Measurements from ENCODE around the gene TRAF6. TPM values are rescaled to one million over a fixed set of nuclear protein-coding genes. Genes with fewer than 3 reads are reported as not detected.

Gene TRAF6
- polyA plus RNA-seq, 1 of the 3 experiments (the other 2 are of a cell fraction): 4.3 TPM

DNA sequence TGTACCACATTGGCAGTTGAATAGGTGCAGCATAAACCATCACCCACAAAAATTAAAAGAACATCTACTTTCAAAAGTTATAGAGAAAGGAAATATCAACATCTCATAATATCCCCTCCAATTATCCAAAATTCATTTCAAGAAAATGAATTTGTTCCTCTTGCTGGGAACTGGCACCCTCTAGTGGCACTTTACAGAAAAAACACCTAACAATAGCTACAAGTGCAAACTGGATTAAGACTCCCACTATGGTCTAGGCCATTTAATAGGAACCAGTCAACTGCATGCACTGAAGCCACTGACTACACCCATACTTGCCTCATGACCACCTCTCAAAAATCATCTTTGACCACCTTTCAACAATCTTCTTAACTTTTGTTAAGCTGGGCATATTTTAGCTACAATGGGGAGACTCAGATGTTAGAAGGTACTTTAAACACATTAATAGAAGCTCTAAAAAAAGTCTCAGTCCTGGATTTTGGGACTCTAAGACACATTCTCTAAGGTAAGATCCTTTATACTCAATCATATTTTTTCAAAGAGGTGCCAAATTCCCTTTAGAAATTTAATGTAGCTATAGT is 17.3 kb downstream of the TRAF6 start:
- DNase-seq: peak; percentile 46
- H3K36me3 ChIP-seq (replicated peaks in 1 of 2; ENCODE audit: control insufficient read depth in 1 of 2, insufficient read depth in 2 of 2, low read length in 1 of 2): peaks cover 66 to 82% of the 10 kb centered on the region in 2 experiments

GRCh38 chr11:36490026-36490806 is 19.9 kb downstream of the TRAF6 start:
- Histone ChIP-seq H3K27ac (ENCODE audit: low read depth in 2 of 2, low read length in 1 of 2) (no peak overlapping the region), H3K79me2 (ENCODE audit: insufficient read depth) (peaks cover 18% of the 10 kb centered on the region; the same call in 1 of the 2 replicates), H4K20me1 (ENCODE audit: insufficient read depth) (peaks cover 11% of the 10 kb centered on the region; the same call in 1 of the 2 replicates), H3F3A (replicated peaks; ENCODE audit: insufficient read depth) (peaks cover 15% of the 10 kb centered on the region), H3K4me1 (ENCODE audit: control insufficient read depth in 1 of 2, insufficient read depth in 2 of 2, low read depth in 1 of 2, low read length in 1 of 2) (peaks cover 11 to 25% of the 10 kb centered on the region in 2 experiments; a peak in 3 of 4 replicates), H3K9ac (no peak overlapping the region), H2AFZ (ENCODE audit: low read depth) (no peak overlapping the region), H3K4me3 (ENCODE audit: low read depth in 2 of 2, low read length in 1 of 2) (no peak overlapping the region), H3K9me3 (no peaks in the 10 kb centered on the region), H3K27me3 (ENCODE audit: insufficient read depth) (no peaks in the 10 kb centered on the region), H3K36me3 (replicated peaks in 1 of 2; ENCODE audit: control insufficient read depth in 1 of 2, insufficient read depth in 2 of 2, low read length in 1 of 2) (peaks cover 53 to 85% of the 10 kb centered on the region in 2 experiments), H3K9me2 (no peaks in the 10 kb centered on the region), H3K4me2 (no peak overlapping the region)
- ChIA-PET CTCF (no interaction called here), POLR2A (no interaction called here)
- WGBS (ENCODE audit: low lambda C conversion rate): 95% methylated on average over 16 of the region's 16 CpGs
- no peak for DNase-seq
- TF ChIP-seq MAX (IDR thresholded peaks at IDR 0.05; ENCODE audit: low read depth): no peak
- TF ChIP-seq TAF1 (IDR thresholded peaks at IDR 0.05; ENCODE audit: borderline replicate concordance, low read depth, low read length): no peak
- TF ChIP-seq RAD21 (IDR thresholded peaks at IDR 0.05; ENCODE audit: low read length): no peak
- TF ChIP-seq, protein P1, sequence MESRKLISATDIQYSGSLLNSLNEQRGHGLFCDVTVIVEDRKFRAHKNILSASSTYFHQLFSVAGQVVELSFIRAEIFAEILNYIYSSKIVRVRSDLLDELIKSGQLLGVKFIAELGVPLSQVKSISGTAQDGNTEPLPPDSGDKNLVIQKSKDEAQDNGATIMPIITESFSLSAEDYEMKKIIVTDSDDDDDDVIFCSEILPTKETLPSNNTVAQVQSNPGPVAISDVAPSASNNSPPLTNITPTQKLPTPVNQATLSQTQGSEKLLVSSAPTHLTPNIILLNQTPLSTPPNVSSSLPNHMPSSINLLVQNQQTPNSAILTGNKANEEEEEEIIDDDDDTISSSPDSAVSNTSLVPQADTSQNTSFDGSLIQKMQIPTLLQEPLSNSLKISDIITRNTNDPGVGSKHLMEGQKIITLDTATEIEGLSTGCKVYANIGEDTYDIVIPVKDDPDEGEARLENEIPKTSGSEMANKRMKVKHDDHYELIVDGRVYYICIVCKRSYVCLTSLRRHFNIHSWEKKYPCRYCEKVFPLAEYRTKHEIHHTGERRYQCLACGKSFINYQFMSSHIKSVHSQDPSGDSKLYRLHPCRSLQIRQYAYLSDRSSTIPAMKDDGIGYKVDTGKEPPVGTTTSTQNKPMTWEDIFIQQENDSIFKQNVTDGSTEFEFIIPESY (IDR thresholded peaks at IDR 0.05; ENCODE audit: borderline replicate concordance, low read depth): no peak
- TF ChIP-seq FOXJ3 (CRISPR knock-in tag; IDR thresholded peaks at IDR 0.05): no peak
- TF ChIP-seq CHD2 (IDR thresholded peaks at IDR 0.05; ENCODE audit: low read length, partially characterized antibody): no peak
- no peak for TF ChIP-seq EZH2phosphoT487 (IDR thresholded peaks at IDR 0.05; ENCODE audit: borderline replicate concordance, low read depth)
- TF ChIP-seq NFIC (IDR thresholded peaks at IDR 0.05; ENCODE audit: borderline replicate concordance): no peak
- TF ChIP-seq, protein P2, sequence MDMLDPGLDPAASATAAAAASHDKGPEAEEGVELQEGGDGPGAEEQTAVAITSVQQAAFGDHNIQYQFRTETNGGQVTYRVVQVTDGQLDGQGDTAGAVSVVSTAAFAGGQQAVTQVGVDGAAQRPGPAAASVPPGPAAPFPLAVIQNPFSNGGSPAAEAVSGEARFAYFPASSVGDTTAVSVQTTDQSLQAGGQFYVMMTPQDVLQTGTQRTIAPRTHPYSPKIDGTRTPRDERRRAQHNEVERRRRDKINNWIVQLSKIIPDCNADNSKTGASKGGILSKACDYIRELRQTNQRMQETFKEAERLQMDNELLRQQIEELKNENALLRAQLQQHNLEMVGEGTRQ (IDR thresholded peaks at IDR 0.05; ENCODE audit: borderline replicate concordance, low read depth, low read length): no peak
- no peak for TF ChIP-seq RFX5 (IDR thresholded peaks at IDR 0.05; ENCODE audit: low read length)
- no peak for TF ChIP-seq USF1 (IDR thresholded peaks at IDR 0.05; ENCODE audit: borderline replicate concordance, low read depth)
- no peak for TF ChIP-seq GATA2 (CRISPR knock-in tag; IDR thresholded peaks at IDR 0.05)

More for the DNA sequence above, 17.3 kb downstream of the TRAF6 start:
- no peak overlapping the region for H3K4me3 ChIP-seq (ENCODE audit: low read depth in 2 of 2, low read length in 1 of 2)
- H3K79me2 ChIP-seq (ENCODE audit: insufficient read depth): peaks cover 17% of the 10 kb centered on the region; the same call in 1 of the 2 replicates
- H3K4me1 ChIP-seq (ENCODE audit: control insufficient read depth in 1 of 2, insufficient read depth in 2 of 2, low read depth in 1 of 2, low read length in 1 of 2): peaks cover 5 to 11% of the 10 kb centered on the region in 2 experiments; a peak in 3 of 4 replicates
- ChIA-PET CTCF (interaction anchor here (0.6 to 2.8 kb wide), 61 partner anchors 9 to 1035 kb away, joined by 3 to 56 read pairs (median 4); partner anchors contain the start of genes COMMD9 and TRAF6), POLR2A (no interaction called here)
- no peak overlapping the region for H3K9ac ChIP-seq
- peaks cover 15% of the 10 kb centered on the region for H3F3A ChIP-seq (replicated peaks; ENCODE audit: insufficient read depth)
- no peak overlapping the region for H2AFZ ChIP-seq (ENCODE audit: low read depth)
- peaks cover 11% of the 10 kb centered on the region; the same call in 1 of the 2 replicates for H4K20me1 ChIP-seq (ENCODE audit: insufficient read depth)
- H3K27ac ChIP-seq (ENCODE audit: low read depth in 2 of 2, low read length in 1 of 2): no peak overlapping the region
- TF ChIP-seq RXRA (IDR thresholded peaks at IDR 0.05; ENCODE audit: borderline replicate concordance, low read depth) (no peak), SMC3 (IDR thresholded peaks at IDR 0.05; ENCODE audit: low read depth, low read length) (peak; percentile 49), CTCF (IDR thresholded peaks at IDR 0.05) (peak; percentile 89), RAD21 (IDR thresholded peaks at IDR 0.05; ENCODE audit: low read length) (peak; percentile 80), POLR2AphosphoS5 (IDR thresholded peaks at IDR 0.05; ENCODE audit: low read depth, low read length) (no peak), FOSL2 (IDR thresholded peaks at IDR 0.05; ENCODE audit: borderline replicate concordance, low read depth) (no peak), CHD2 (IDR thresholded peaks at IDR 0.05; ENCODE audit: low read length, partially characterized antibody) (no peak), EP300 (IDR thresholded peaks at IDR 0.05; ENCODE audit: borderline replicate concordance in 1 of 2, low read depth in 1 of 2, low read length in 1 of 2) (no peak), TCF12 (IDR thresholded peaks at IDR 0.05) (no peak)
- no peak overlapping the region for H3K4me2 ChIP-seq
- no peaks in the 10 kb centered on the region for H3K9me2 ChIP-seq
- H3K27me3 ChIP-seq (ENCODE audit: insufficient read depth): no peaks in the 10 kb centered on the region
- no peaks in the 10 kb centered on the region for H3K9me3 ChIP-seq

Measured in SK-N-SH (cell line).